A673 (cell line): Measurements from ENCODE around the gene PTPRR. TPM values are rescaled to one million over a fixed set of nuclear protein-coding genes. Genes with fewer than 3 reads are reported as not detected.

Experiments
- Bru-seq: library from RNA; stranded (reverse); fragments of 400-500 nt; gene quantifications from one replicate; lab custom pipeline; 2021; lab: Mats Ljungman, UMichigan
- BruChase-seq, 2 experiments: library from RNA; stranded (reverse); fragments of 400-500 nt; gene quantifications; one replicate each; lab custom pipeline; 2021; lab: Mats Ljungman, UMichigan
- BruUV-seq: library from RNA; stranded (reverse); fragments of 400-500 nt; replicated peaks from 2 replicates; lab custom pipeline; 2021; lab: Mats Ljungman, UMichigan
- CTCF ChIA-PET: fragments of 300-600 bp; sonication (Branson Sonifier 250); formaldehyde crosslinking; loops from one replicate; lab custom pipeline; 2022; ENCODE audit warnings: antibody characterized with exemption; lab: Charles Lee
- POLR2A ChIA-PET: fragments of 300-600 bp; sonication (Branson Sonifier 250); formaldehyde crosslinking; loops from one replicate; lab custom pipeline; 2022; ENCODE audit warnings: antibody characterized with exemption; ENCODE audit not compliant: low non-redundant PET; lab: Charles Lee
- DNase-seq: peaks from one replicate; pipeline ENCODE4 v3.0.0-alpha.2; 2015; ENCODE audit warnings: low spot score
- H3K27ac ChIP-seq: fragments of 200-600 bp; sonication (generic); 2 replicates; pipeline ENCODE4 v1.5.1; 2016; ENCODE audit warnings: mixed run types, low read depth, mild to moderate bottlenecking, mixed read lengths, antibody characterized with exemption, low read length; ENCODE audit not compliant: poor library complexity, severe bottlenecking
- H3K27me3 ChIP-seq: fragments of 200-600 bp; sonication (generic); replicated peaks from 2 replicates; pipeline ENCODE4 v1.6.1; 2017; ENCODE audit warnings: mixed run types, low read depth, mild to moderate bottlenecking, mixed read lengths, antibody characterized with exemption, low read length; ENCODE audit not compliant: insufficient read depth, poor library complexity
- H3K36me3 ChIP-seq: fragments of 200-600 bp; sonication (generic); 2 replicates; pipeline ENCODE4 v1.6.1; 2016; ENCODE audit warnings: mixed run types, mild to moderate bottlenecking, mixed read lengths, antibody characterized with exemption, low read length; ENCODE audit not compliant: insufficient read depth, poor library complexity, severe bottlenecking
- H3K4me1 ChIP-seq: fragments of 200-600 bp; sonication (generic); 2 replicates; pipeline ENCODE4 v1.6.1; 2017; ENCODE audit warnings: mixed run types, mild to moderate bottlenecking, mixed read lengths, antibody characterized with exemption, low read length; ENCODE audit not compliant: insufficient read depth, poor library complexity, severe bottlenecking
- H3K4me3 ChIP-seq: fragments of 200-600 bp; sonication (generic); 2 replicates; pipeline ENCODE4 v1.5.1; 2016; ENCODE audit warnings: low read depth, mixed run types, mild to moderate bottlenecking, mixed read lengths, low read length; ENCODE audit not compliant: poor library complexity, severe bottlenecking
- H3K9me3 ChIP-seq: fragments of 200-600 bp; sonication (generic); 2 replicates; pipeline ENCODE4 v1.6.1; 2016; ENCODE audit warnings: mixed run types, low read depth, mild to moderate bottlenecking, mixed read lengths, antibody characterized with exemption, low read length; ENCODE audit not compliant: poor library complexity, severe bottlenecking
- EZH2 ChIP-seq: fragments of 200-600 bp; sonication (generic); IDR thresholded peaks from 2 replicates; pipeline ENCODE4 v1.6.1; 2017; ENCODE audit warnings: borderline replicate concordance, low read depth, mild to moderate bottlenecking, mixed read lengths, antibody characterized with exemption, low read length; ENCODE audit not compliant: poor library complexity, severe bottlenecking
- intact Hi-C: fragments of 100-400 bp; cut with micrococcal nuclease; formaldehyde crosslinking; loops from one replicate; pipeline ENCODE4 v1.10.0; 2022; ENCODE audit not compliant: unreplicated experiment
- long read RNA-seq: library from polyadenylated mRNA; stranded (forward); transcript quantifications from one replicate; pipeline ENCODE4 v2.0.0, GENCODE V29; 2022
- total RNA-seq: library from RNA; stranded (reverse); gene quantifications from 2 replicates; pipeline ENCODE4 v1.2.3, GENCODE V29; 2021
- TF ChIP-seq, protein P1 (sequence below): fragments of 300-800, 200-600 bp; sonication (generic); conservative IDR thresholded peaks from 2 replicates; pipeline ENCODE4 v1.5.1; 2017; ENCODE audit warnings: low read depth, mild to moderate bottlenecking, antibody characterized with exemption, low read length, moderate library complexity, mixed read lengths

The PTPRR gene, protein sequence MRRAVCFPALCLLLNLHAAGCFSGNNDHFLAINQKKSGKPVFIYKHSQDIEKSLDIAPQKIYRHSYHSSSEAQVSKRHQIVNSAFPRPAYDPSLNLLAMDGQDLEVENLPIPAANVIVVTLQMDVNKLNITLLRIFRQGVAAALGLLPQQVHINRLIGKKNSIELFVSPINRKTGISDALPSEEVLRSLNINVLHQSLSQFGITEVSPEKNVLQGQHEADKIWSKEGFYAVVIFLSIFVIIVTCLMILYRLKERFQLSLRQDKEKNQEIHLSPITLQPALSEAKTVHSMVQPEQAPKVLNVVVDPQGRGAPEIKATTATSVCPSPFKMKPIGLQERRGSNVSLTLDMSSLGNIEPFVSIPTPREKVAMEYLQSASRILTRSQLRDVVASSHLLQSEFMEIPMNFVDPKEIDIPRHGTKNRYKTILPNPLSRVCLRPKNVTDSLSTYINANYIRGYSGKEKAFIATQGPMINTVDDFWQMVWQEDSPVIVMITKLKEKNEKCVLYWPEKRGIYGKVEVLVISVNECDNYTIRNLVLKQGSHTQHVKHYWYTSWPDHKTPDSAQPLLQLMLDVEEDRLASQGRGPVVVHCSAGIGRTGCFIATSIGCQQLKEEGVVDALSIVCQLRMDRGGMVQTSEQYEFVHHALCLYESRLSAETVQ
- total RNA-seq (0.22 TPM in 1 of 2 replicates, not detected in the other), Bru-seq, nascent RNA (percentile 8 among the genes with signal in this experiment), BruChase-seq, experiment 1, labeled RNA remaining after a 2-hour chase (percentile 7 among the genes with signal in this experiment), BruChase-seq, experiment 2, labeled RNA remaining after a 6-hour chase (percentile 3 among the genes with signal in this experiment)
- long read RNA-seq, result 0 reads

DNA sequence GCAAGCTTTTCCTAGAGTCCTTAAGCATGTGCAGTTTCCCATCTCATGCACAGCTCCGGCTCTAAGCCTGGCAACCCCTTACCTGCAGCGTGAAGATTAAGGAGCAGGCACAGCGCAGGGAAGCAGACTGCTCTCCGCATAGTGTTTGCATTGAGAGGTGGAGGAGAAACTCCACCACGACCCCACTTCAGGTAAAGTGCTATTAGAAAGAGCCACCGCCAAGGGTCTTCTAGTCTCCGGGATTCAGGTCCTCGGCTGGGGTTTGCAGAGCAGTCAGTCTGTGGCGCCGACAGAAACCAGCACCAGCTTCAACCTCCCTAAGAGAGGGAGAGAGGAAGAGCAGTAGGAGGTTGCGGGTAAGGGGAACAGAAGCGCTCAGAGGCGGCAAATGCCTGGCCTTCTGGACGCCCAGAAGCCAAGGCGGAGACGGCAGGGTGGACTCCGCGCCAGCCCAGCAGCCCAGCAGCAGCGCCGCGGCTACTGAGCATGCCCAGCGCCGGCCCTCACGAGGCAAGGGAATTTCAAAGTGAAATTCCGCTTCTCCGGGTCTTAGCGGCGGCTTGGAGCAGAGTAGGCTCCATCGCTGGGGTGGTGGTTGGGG is at the start of gene PTPRR:
PTPRR (minus strand) TSS at position 488 of the 601 bp plus-strand sequence; CDS start at position 140, 348 bp downstream.
- Histone ChIP-seq H3K27me3 (peaks cover 18% of the 10 kb centered on the region), H3K4me3 (peak within 1 kb of the TSS; percentile 34), H3K27ac (no peak within 1 kb of the TSS), H3K9me3 (no peaks in the 10 kb centered on the region), H3K36me3 (no peaks in the 10 kb centered on the region), H3K4me1 (peaks cover 4% of the 10 kb centered on the region)
- ChIA-PET POLR2A (interaction anchor here (0.6 kb wide), 1 partner anchor 1237 kb away, joined by 7 read pairs; no protein-coding TSS in a partner anchor), CTCF (no interaction called here)
- DNase-seq, result peak; percentile 20
- TF ChIP-seq, protein P1, sequence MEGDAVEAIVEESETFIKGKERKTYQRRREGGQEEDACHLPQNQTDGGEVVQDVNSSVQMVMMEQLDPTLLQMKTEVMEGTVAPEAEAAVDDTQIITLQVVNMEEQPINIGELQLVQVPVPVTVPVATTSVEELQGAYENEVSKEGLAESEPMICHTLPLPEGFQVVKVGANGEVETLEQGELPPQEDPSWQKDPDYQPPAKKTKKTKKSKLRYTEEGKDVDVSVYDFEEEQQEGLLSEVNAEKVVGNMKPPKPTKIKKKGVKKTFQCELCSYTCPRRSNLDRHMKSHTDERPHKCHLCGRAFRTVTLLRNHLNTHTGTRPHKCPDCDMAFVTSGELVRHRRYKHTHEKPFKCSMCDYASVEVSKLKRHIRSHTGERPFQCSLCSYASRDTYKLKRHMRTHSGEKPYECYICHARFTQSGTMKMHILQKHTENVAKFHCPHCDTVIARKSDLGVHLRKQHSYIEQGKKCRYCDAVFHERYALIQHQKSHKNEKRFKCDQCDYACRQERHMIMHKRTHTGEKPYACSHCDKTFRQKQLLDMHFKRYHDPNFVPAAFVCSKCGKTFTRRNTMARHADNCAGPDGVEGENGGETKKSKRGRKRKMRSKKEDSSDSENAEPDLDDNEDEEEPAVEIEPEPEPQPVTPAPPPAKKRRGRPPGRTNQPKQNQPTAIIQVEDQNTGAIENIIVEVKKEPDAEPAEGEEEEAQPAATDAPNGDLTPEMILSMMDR, result no peak
- TF ChIP-seq EZH2, result no peak
- intact Hi-C loops, result no loop called here
- BruUV-seq, result no TSS peak

DNA sequence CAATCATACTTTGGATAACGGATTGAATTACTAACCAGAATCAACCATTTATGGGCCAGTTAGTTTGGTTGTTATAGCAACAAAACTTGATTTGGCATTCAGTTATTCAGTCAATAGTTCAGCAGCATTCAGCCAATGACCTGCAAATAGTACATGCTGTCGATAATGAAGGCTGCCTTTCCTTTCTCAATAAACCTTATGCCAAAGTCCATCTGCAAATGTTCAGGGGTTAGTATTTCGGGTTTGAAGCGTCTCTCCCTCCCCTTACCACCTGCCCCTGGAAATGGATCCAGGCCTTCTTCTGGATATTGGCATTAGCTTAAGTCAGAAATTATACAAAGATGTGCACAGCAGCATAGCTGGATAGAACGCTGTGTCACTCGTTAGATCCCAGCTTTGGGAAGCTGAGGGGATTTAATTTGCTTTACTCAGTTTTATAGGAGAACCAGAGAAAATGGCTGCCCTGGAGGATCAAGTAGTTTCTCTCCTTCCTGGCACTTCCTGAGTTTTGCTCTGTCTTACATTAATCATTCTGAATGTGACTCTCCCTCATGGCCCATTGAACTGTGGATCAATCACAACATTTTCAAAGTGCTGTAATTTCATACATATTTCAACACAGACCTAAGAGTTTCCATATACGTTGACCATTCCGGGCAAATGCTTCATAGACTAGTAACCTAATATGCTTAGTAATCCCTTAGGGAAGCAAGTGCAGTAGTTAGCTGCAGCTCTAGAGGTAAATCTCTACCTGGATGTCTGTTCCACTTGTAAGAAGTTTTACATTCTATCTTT is 46.7 kb upstream of the PTPRR start:
- intact Hi-C loops, result no loop called here
- Histone ChIP-seq H3K36me3 (no peaks in the 10 kb centered on the region), H3K27ac (no peak overlapping the region), H3K4me1 (peaks cover 32% of the 10 kb centered on the region), H3K4me3 (no peak overlapping the region), H3K27me3 (no peaks in the 10 kb centered on the region), H3K9me3 (no peaks in the 10 kb centered on the region)
- BruUV-seq, result no TSS peak
- DNase-seq, result no peak
- ChIA-PET CTCF (no interaction called here), POLR2A (no interaction called here)
- TF ChIP-seq EZH2, result no peak
- TF ChIP-seq, protein P1, result no peak
